WTC11 (cell line): ENCODE measurements around the gene PLEKHH1. TPM values are rescaled to one million over a fixed set of nuclear protein-coding genes. Genes with fewer than 3 reads are reported as not detected.

Experiments
- ATAC-seq: fragments of 200-7000 bp; cut with Tn5 transposase; 2 replicates; pipeline ENCODE4 v1.10.0; 2021; ENCODE audit warnings: mild to moderate bottlenecking, moderate library complexity
- CTCF ChIA-PET: fragments of 300-600 bp; sonication (Branson Sonifier 250); formaldehyde crosslinking; loops from one replicate; lab custom pipeline; 2021; ENCODE audit warnings: antibody characterized with exemption; lab: Charles Lee
- POLR2A ChIA-PET: fragments of 350-600 bp; sonication (Branson Sonifier 250); formaldehyde crosslinking; loops from one replicate; lab custom pipeline; 2021; ENCODE audit warnings: antibody characterized with exemption; lab: Charles Lee
- DNase-seq: peaks from one replicate; pipeline ENCODE4 v3.0.0; 2021; ENCODE audit warnings: low spot score
- H3K27ac Mint-ChIP-seq: 2 replicates; pipeline ENCODE4 v1.8.0; 2021; ENCODE audit warnings: mixed read lengths
- H3K27me3 Mint-ChIP-seq: 2 replicates; pipeline ENCODE4 v1.8.0; 2021; ENCODE audit warnings: low read depth, mild to moderate bottlenecking, moderate library complexity, mixed read lengths
- H3K36me3 Mint-ChIP-seq: 2 replicates; pipeline ENCODE4 v1.8.0; 2021; ENCODE audit warnings: mixed read lengths
- H3K4me1 Mint-ChIP-seq: 2 replicates; pipeline ENCODE4 v1.8.0; 2022; ENCODE audit warnings: mixed read lengths
- H3K4me3 Mint-ChIP-seq: 2 replicates; pipeline ENCODE4 v1.8.0; 2021; ENCODE audit warnings: mild to moderate bottlenecking, moderate library complexity, mixed read lengths
- H3K9me3 Mint-ChIP-seq: 2 replicates; pipeline ENCODE4 v1.8.0; 2021; ENCODE audit warnings: mixed read lengths
- ARID4B ChIP-seq: sonication (generic); formaldehyde crosslinking; IDR thresholded peaks from 2 replicates; pipeline ENCODE4 v1.8.0; 2023; ENCODE audit warnings: missing genetic modification reagents, mild to moderate bottlenecking, borderline replicate concordance
- ETV6 ChIP-seq: sonication (generic); formaldehyde crosslinking; IDR thresholded peaks from 2 replicates; pipeline ENCODE4 v1.8.1; 2022; ENCODE audit warnings: mild to moderate bottlenecking, missing genetic modification reagents
- FOXK1 ChIP-seq: sonication (generic); formaldehyde crosslinking; IDR thresholded peaks from 2 replicates; pipeline ENCODE4 v1.8.0; 2022; ENCODE audit warnings: mild to moderate bottlenecking, moderate library complexity, missing genetic modification reagents
- FOXP1 ChIP-seq: sonication (generic); formaldehyde crosslinking; IDR thresholded peaks from 2 replicates; pipeline ENCODE4 v1.8.0; 2022; ENCODE audit warnings: missing genetic modification reagents, mild to moderate bottlenecking, moderate library complexity, borderline replicate concordance
- HMGXB4 ChIP-seq: sonication (generic); formaldehyde crosslinking; IDR thresholded peaks from 2 replicates; pipeline ENCODE4 v1.8.1; 2023; ENCODE audit warnings: mild to moderate bottlenecking, moderate library complexity, missing genetic modification reagents
- JUN ChIP-seq: sonication (generic); formaldehyde crosslinking; IDR thresholded peaks from 2 replicates; pipeline ENCODE4 v1.8.0; 2023; ENCODE audit warnings: mild to moderate bottlenecking, missing genetic modification reagents
- NR1H2 ChIP-seq: sonication (generic); formaldehyde crosslinking; IDR thresholded peaks from 2 replicates; pipeline ENCODE4 v1.9.0; 2021; ENCODE audit warnings: mild to moderate bottlenecking, moderate library complexity, missing genetic modification reagents
- NR3C1 ChIP-seq: sonication (generic); formaldehyde crosslinking; conservative IDR thresholded peaks from 2 replicates; pipeline ENCODE4 v1.8.1; 2023; ENCODE audit warnings: low read depth, mild to moderate bottlenecking, missing genetic modification reagents
- SMAD4 ChIP-seq: sonication (generic); formaldehyde crosslinking; IDR thresholded peaks from 2 replicates; pipeline ENCODE4 v1.8.0; 2022; ENCODE audit warnings: mild to moderate bottlenecking, missing genetic modification reagents
- STAT6 ChIP-seq: sonication (generic); formaldehyde crosslinking; conservative IDR thresholded peaks from 2 replicates; pipeline ENCODE4 v1.8.1; 2023; ENCODE audit warnings: mild to moderate bottlenecking, low read depth, missing genetic modification reagents, moderate library complexity
- ZBTB21 ChIP-seq: sonication (generic); formaldehyde crosslinking; IDR thresholded peaks from 2 replicates; pipeline ENCODE4 v1.8.1; 2023; ENCODE audit warnings: mild to moderate bottlenecking, missing genetic modification reagents, borderline replicate concordance
- ZNF263 ChIP-seq: sonication (generic); formaldehyde crosslinking; IDR thresholded peaks from 2 replicates; pipeline ENCODE4 v1.8.1; 2022; ENCODE audit warnings: low read depth, mild to moderate bottlenecking, moderate library complexity, missing genetic modification reagents
- total RNA-seq: library from RNA; stranded (reverse); gene quantifications from 3 replicates; pipeline ENCODE4 v1.2.3, GENCODE V29; 2021
- TF ChIP-seq, protein P1 (sequence below): fragments of 250-450 bp; sonication (Bioruptor Pico); IDR thresholded peaks from 2 replicates; pipeline ENCODE4 v1.9.0; 2021; ENCODE audit warnings: mild to moderate bottlenecking, borderline replicate concordance
- TF ChIP-seq, protein P2 (sequence below): fragments of 250-450 bp; sonication (Bioruptor Pico); IDR thresholded peaks from 2 replicates; pipeline ENCODE4 v1.9.0; 2021; ENCODE audit warnings: moderate library complexity, mild to moderate bottlenecking, inconsistent platforms, borderline replicate concordance
- TF ChIP-seq, protein P3 (sequence below): sonication (generic); formaldehyde crosslinking; IDR thresholded peaks from 2 replicates; pipeline ENCODE4 v1.8.0; 2022; ENCODE audit warnings: mild to moderate bottlenecking, missing genetic modification reagents
- TF ChIP-seq, protein P4 (sequence below): sonication (generic); formaldehyde crosslinking; IDR thresholded peaks from 2 replicates; pipeline ENCODE4 v1.8.0; 2023; ENCODE audit warnings: missing genetic modification reagents

The PLEKHH1 gene
- total RNA-seq, 1 experiment from 2014 or later: 48.3 TPM

GRCh38 chr14:67562776-67563150, 29.7 kb downstream of the PLEKHH1 start:
- Mint-ChIP-seq H3K9me3 (no peaks in the 10 kb centered on the region), H3K27me3 (no peaks in the 10 kb centered on the region), H3K4me1 (peaks cover 20% of the 10 kb centered on the region), H3K36me3 (peaks cover 30% of the 10 kb centered on the region), H3K27ac (no peak overlapping the region), H3K4me3 (no peak overlapping the region)
- no peak for ATAC-seq
- CTCF ChIA-PET: interaction anchor here (0.7 to 3.3 kb wide), 7 partner anchors 9 to 143 kb away, joined by 3 to 27 read pairs (median 4); no protein-coding TSS in a partner anchor
- no peak for TF ChIP-seq ARID4B (CRISPR knock-in tag)
- TF ChIP-seq JUN (CRISPR knock-in tag): no peak
- no peak for DNase-seq
- POLR2A ChIA-PET: no interaction called here

- Mint-ChIP-seq H3K4me1 (peaks cover 21% of the 10 kb centered on the region), H3K9me3 (no peaks in the 10 kb centered on the region), H3K27ac (peak overlapping the region; percentile 86), H3K36me3 (peaks cover 22% of the 10 kb centered on the region), H3K27me3 (no peaks in the 10 kb centered on the region), H3K4me3 (no peak overlapping the region)
- ATAC-seq (no peak), DNase-seq (no peak)
- ChIA-PET CTCF (interaction anchor here (3.3 kb wide), 1 partner anchor 37 kb away, joined by 16 read pairs; no protein-coding TSS in a partner anchor), POLR2A (interaction anchor here (0.7 kb wide), 1 partner anchor 56 kb away, joined by 3 read pairs; no protein-coding TSS in a partner anchor)
- TF ChIP-seq, protein P1, sequence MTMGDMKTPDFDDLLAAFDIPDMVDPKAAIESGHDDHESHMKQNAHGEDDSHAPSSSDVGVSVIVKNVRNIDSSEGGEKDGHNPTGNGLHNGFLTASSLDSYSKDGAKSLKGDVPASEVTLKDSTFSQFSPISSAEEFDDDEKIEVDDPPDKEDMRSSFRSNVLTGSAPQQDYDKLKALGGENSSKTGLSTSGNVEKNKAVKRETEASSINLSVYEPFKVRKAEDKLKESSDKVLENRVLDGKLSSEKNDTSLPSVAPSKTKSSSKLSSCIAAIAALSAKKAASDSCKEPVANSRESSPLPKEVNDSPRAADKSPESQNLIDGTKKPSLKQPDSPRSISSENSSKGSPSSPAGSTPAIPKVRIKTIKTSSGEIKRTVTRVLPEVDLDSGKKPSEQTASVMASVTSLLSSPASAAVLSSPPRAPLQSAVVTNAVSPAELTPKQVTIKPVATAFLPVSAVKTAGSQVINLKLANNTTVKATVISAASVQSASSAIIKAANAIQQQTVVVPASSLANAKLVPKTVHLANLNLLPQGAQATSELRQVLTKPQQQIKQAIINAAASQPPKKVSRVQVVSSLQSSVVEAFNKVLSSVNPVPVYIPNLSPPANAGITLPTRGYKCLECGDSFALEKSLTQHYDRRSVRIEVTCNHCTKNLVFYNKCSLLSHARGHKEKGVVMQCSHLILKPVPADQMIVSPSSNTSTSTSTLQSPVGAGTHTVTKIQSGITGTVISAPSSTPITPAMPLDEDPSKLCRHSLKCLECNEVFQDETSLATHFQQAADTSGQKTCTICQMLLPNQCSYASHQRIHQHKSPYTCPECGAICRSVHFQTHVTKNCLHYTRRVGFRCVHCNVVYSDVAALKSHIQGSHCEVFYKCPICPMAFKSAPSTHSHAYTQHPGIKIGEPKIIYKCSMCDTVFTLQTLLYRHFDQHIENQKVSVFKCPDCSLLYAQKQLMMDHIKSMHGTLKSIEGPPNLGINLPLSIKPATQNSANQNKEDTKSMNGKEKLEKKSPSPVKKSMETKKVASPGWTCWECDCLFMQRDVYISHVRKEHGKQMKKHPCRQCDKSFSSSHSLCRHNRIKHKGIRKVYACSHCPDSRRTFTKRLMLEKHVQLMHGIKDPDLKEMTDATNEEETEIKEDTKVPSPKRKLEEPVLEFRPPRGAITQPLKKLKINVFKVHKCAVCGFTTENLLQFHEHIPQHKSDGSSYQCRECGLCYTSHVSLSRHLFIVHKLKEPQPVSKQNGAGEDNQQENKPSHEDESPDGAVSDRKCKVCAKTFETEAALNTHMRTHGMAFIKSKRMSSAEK (CRISPR knock-in tag): no peak
- no peak for TF ChIP-seq STAT6 (CRISPR knock-in tag)
- TF ChIP-seq FOXK1: no peak
- no peak for TF ChIP-seq ETV6
- no peak for TF ChIP-seq ZNF263
- TF ChIP-seq, protein P2, sequence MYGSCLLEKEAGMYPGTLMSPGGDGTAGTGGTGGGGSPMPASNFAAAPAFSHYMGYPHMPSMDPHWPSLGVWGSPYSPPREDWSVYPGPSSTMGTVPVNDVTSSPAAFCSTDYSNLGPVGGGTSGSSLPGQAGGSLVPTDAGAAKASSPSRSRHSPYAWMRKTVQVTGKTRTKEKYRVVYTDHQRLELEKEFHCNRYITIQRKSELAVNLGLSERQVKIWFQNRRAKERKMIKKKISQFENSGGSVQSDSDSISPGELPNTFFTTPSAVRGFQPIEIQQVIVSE (CRISPR knock-in tag): no peak
- TF ChIP-seq SMAD4: no peak
- no peak for TF ChIP-seq HMGXB4 (CRISPR knock-in tag)
- no peak for TF ChIP-seq ZBTB21 (CRISPR knock-in tag)
- TF ChIP-seq, protein P3, sequence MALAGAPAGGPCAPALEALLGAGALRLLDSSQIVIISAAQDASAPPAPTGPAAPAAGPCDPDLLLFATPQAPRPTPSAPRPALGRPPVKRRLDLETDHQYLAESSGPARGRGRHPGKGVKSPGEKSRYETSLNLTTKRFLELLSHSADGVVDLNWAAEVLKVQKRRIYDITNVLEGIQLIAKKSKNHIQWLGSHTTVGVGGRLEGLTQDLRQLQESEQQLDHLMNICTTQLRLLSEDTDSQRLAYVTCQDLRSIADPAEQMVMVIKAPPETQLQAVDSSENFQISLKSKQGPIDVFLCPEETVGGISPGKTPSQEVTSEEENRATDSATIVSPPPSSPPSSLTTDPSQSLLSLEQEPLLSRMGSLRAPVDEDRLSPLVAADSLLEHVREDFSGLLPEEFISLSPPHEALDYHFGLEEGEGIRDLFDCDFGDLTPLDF: no peak
- no peak for TF ChIP-seq FOXP1 (CRISPR knock-in tag)
- TF ChIP-seq NR1H2 (CRISPR knock-in tag): no peak
- TF ChIP-seq, protein P4, sequence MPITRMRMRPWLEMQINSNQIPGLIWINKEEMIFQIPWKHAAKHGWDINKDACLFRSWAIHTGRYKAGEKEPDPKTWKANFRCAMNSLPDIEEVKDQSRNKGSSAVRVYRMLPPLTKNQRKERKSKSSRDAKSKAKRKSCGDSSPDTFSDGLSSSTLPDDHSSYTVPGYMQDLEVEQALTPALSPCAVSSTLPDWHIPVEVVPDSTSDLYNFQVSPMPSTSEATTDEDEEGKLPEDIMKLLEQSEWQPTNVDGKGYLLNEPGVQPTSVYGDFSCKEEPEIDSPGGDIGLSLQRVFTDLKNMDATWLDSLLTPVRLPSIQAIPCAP: no peak
- TF ChIP-seq NR3C1 (CRISPR knock-in tag): no peak
These were observed 31.1 kb downstream of the PLEKHH1 start for GRCh38 chr14:67564236-67564635.
